GM11168 (cell line): ENCODE results near the gene MARK4.

Experiments used
- in situ Hi-C: fragments of 300-500 bp; cut with MboI; formaldehyde crosslinking; loops from one replicate; pipeline ENCODE4 v1.12.0; 2022; ENCODE audit warnings: low sequenced_read_pairs; ENCODE audit not compliant: unreplicated experiment

The MARK4 gene

DNA sequence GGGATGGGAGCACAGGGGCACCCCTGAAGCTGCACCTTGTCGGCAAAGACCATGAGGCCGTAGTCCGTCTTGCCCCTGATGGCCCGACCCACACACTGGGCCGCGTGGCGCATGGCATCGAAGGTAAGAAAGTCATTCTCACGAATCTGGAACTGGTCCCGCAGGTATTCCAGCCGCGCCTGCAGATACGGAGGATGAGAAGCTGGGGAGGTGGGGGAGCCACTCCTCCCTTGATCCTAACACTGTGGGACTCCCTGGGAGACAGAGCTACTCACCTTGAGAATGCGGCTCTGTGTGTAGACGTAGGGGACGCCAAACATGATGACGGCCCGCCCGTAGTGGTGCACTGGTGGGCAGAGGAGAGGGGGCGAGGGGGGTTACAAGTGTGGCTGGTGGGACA, 101.4 kb downstream of the MARK4 start:
- in situ Hi-C loops, result no loop called here

DNA sequence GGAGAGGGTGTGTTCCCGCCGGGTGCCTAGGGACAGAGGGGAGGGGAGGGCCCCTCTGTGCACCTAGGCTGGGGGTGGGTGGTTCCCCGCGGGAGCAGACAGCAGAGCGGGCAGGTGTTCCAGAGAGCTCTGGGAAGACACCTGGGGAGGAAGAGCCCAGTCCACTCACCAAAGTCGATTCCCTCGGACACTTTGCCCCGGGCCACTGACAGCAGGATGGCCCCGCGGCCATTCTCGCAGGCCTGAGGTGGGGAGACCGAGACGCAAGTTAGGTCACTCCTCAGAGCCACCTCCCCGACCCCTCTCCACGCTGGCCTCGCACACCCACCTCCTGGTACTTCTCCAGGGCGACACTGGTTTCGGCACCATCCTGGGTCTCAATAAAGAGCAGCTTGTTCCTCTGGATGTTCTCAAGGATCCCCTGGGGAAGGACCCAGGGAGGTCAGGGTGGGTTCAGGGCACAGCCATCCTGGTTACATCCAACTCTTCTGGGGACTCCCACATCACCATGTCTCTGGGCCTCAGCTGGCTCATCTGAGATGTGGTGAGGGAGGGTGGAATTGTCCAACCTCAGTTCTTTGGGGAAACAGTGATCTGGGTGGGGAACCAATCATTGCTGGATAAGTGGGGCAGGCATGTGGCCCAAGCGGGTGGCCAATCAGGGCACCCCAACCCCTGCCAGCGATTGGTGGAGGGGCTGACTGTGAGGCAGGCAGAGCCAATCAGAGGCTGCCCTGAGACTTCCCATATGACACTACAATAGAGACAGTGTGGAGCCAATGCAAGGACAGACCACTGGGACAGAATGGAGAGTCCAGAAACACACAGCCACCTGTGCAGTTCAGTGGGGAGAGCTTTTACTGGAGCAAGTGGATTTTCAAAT, 102.1 kb downstream of the MARK4 start:
- in situ Hi-C loops, result no loop called here

DNA sequence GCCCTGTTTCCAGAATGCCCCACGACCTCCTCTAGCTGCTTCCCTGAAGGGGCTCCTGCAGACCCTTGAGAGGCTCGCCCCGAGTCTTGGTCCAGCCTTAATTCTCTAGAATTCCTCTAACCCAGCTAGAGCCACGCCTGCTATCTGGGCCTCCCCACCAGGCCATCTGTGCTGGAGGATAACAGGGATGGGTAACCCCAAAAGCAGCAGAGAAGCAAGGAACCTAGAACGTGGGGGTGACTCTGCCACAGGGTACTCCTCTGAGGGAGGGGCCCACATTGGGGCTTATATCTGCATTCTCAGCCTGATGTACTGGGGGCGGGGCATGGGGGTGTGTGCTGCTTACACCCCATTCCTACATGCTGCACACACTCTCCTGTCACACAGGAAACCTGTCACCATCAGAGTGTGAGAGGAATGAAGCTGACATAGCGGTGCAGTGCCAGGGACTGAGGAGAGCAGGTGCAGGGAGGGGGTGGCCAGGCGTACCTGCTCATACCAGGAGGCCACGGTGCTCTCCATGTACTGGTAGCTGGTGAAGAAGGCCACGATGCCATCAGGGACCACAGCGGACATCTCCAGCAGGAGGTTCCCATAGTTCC, 103.3 kb downstream of the MARK4 start:
- in situ Hi-C loops, result no loop called here
